ENCODE data around the gene KCNE4. TPM values are rescaled to one million over a fixed set of nuclear protein-coding genes. Genes with fewer than 3 reads are reported as not detected.
A peak's percentile ranks its signal among the peaks of the same experiment; 100 is the strongest.

The KCNE4 gene
- polyA plus RNA-seq, 1 of the 3 experiments (the other 2 are of a cell fraction) = 0.20 TPM

DNA sequence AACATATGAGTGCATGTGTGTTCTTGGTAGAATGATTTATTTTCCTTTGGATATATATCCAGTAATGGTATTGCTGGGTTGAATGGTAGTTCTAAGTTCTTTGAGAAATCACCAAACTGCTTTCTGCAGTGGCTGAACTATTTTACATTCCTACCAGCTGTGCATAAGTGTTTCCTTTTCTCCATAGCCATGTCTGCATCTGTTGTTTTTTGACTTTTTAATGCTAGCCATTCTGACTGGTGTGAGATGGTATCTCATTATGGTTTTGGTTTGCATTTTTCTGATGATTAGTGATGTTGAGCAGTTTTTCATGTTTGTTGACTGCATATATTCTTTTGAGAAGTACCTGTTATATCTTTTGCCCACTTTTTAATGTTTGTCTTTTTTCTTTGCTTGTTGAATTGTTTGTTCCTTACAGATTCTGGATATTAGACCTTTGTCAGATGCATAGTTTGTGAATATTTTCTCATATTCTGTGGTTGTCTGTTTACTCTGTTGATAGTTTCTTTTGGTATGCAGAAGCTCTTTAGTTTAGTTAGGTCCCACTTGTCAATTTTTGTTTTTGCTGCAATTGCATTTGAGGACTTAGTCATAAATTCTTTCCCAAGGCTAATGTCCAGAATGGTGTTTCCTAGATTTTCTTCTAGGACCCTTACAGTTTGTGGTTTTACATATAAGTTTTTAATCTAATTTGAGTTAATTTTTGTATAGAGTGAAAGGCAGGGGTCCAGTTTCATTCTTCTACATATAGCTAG lies 17.6 kb upstream of the KCNE4 start:
- Histone ChIP-seq H3K36me3 (replicated peaks in 1 of 2; ENCODE audit: control insufficient read depth in 1 of 2, insufficient read depth in 2 of 2, low read length in 1 of 2) (no peaks in the 10 kb centered on the region), H4K20me1 (ENCODE audit: insufficient read depth) (no peaks in the 10 kb centered on the region), H3K79me2 (ENCODE audit: insufficient read depth) (no peaks in the 10 kb centered on the region), H3F3A (replicated peaks; ENCODE audit: insufficient read depth) (peaks cover 5% of the 10 kb centered on the region), H3K4me1 (ENCODE audit: control insufficient read depth in 1 of 2, insufficient read depth in 2 of 2, low read depth in 1 of 2, low read length in 1 of 2) (0 out of 4 replicates have a peak, but pooled peaks cover 0 to 5% of the 10 kb centered on the region in 2 experiments), H3K27me3 (ENCODE audit: insufficient read depth) (no peaks in the 10 kb centered on the region), H3K9ac (no peak overlapping the region), H3K4me3 (ENCODE audit: low read depth in 2 of 2, low read length in 1 of 2) (no peak overlapping the region), H2AFZ (ENCODE audit: low read depth) (no peak overlapping the region), H3K9me2 (no peaks in the 10 kb centered on the region), H3K27ac (ENCODE audit: low read depth in 2 of 2, low read length in 1 of 2) (peak overlapping the region in 1 of 2 experiments; percentile 39; a peak in 1 of 4 replicates), H3K4me2 (no peak overlapping the region), H3K9me3 (no peaks in the 10 kb centered on the region)
- CTCF ChIA-PET = no interaction called here
- TF ChIP-seq TCF12 (IDR thresholded peaks at IDR 0.05) = peak; percentile 63
- TF ChIP-seq NRF1 (IDR thresholded peaks at IDR 0.05; ENCODE audit: low read depth, low read length) = no peak
- TF ChIP-seq ELF1 (IDR thresholded peaks at IDR 0.05) = no peak
- no peak for DNase-seq
- POLR2A ChIA-PET = no interaction called here

DNA sequence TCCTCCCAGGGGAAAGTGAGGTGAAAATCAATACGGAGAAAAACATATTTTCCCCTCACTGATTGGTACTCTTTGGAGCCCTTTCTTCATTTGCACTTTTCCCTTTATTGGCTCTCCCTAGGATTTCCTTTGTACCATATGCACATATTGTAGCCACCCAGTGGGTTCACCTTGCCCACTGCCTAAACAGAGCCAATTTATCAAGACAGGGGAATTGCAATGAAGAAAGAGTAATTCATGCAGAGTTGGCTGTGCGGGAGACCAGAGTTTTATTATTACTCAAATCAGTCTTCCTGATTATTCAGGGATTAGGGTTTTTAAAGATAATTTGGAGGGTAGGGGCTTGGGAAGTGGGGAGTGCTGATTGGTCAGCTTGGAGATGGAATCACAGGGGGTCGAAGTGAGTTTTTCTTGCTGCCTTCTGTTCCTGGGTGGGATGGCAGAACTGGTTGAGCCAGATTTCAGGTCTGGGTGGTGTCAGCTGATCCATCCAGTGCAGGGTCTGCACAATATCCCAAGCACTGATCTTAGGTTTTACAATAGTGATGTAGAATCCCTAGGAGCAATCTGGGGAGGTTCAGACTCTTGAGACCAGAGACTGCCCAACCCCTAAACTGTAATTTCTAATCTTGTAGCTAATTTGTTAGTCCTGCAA lies 15.1 kb upstream of the KCNE4 start:
- ChIA-PET POLR2A (no interaction called here), CTCF (interaction anchor here (1.3 kb wide), 1 partner anchor 65 kb away, joined by 5 read pairs; no protein-coding TSS in a partner anchor)
- DNase-seq = no peak
- H3K9me3 ChIP-seq = no peaks in the 10 kb centered on the region
- peaks cover 23% of the 10 kb centered on the region for H3F3A ChIP-seq (replicated peaks; ENCODE audit: insufficient read depth)
- 90% methylated on average over 3 of the region's 3 CpGs for WGBS (ENCODE audit: low lambda C conversion rate)
- H3K4me1 ChIP-seq (ENCODE audit: control insufficient read depth in 1 of 2, insufficient read depth in 2 of 2, low read depth in 1 of 2, low read length in 1 of 2) = peaks cover 0 to 20% of the 10 kb centered on the region in 2 experiments; a peak in 1 of 4 replicates
- no peak overlapping the region for H3K27ac ChIP-seq (ENCODE audit: low read depth in 2 of 2, low read length in 1 of 2)
- no peak overlapping the region for H3K9ac ChIP-seq
- H3K4me3 ChIP-seq (ENCODE audit: low read depth in 2 of 2, low read length in 1 of 2) = no peak overlapping the region
- H4K20me1 ChIP-seq (ENCODE audit: insufficient read depth) = no peaks in the 10 kb centered on the region
- H3K9me2 ChIP-seq = no peaks in the 10 kb centered on the region
- no peaks in the 10 kb centered on the region for H3K36me3 ChIP-seq (replicated peaks in 1 of 2; ENCODE audit: control insufficient read depth in 1 of 2, insufficient read depth in 2 of 2, low read length in 1 of 2)
- no peaks in the 10 kb centered on the region for H3K27me3 ChIP-seq (ENCODE audit: insufficient read depth)
- H2AFZ ChIP-seq (ENCODE audit: low read depth) = no peak overlapping the region
- H3K79me2 ChIP-seq (ENCODE audit: insufficient read depth) = no peaks in the 10 kb centered on the region
- no peak overlapping the region for H3K4me2 ChIP-seq
- TF ChIP-seq GATA2 (CRISPR knock-in tag; IDR thresholded peaks at IDR 0.05) = no peak
- TF ChIP-seq NFIC (IDR thresholded peaks at IDR 0.05; ENCODE audit: borderline replicate concordance) = no peak
- TF ChIP-seq MEF2A (IDR thresholded peaks at IDR 0.05; ENCODE audit: borderline replicate concordance, low read depth) = no peak
- TF ChIP-seq, protein P1, sequence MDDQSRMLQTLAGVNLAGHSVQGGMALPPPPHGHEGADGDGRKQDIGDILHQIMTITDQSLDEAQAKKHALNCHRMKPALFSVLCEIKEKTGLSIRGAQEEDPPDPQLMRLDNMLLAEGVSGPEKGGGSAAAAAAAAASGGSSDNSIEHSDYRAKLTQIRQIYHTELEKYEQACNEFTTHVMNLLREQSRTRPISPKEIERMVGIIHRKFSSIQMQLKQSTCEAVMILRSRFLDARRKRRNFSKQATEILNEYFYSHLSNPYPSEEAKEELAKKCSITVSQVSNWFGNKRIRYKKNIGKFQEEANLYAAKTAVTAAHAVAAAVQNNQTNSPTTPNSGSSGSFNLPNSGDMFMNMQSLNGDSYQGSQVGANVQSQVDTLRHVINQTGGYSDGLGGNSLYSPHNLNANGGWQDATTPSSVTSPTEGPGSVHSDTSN (IDR thresholded peaks at IDR 0.05) = no peak
- no peak for TF ChIP-seq RFX5 (IDR thresholded peaks at IDR 0.05; ENCODE audit: low read length)
- TF ChIP-seq RAD21 (IDR thresholded peaks at IDR 0.05; ENCODE audit: low read length) = no peak
- TF ChIP-seq POLR2AphosphoS5 (IDR thresholded peaks at IDR 0.05; ENCODE audit: low read depth, low read length) = no peak
- no peak for TF ChIP-seq JUND (IDR thresholded peaks at IDR 0.05)
- TF ChIP-seq, protein P2, sequence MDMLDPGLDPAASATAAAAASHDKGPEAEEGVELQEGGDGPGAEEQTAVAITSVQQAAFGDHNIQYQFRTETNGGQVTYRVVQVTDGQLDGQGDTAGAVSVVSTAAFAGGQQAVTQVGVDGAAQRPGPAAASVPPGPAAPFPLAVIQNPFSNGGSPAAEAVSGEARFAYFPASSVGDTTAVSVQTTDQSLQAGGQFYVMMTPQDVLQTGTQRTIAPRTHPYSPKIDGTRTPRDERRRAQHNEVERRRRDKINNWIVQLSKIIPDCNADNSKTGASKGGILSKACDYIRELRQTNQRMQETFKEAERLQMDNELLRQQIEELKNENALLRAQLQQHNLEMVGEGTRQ (IDR thresholded peaks at IDR 0.05; ENCODE audit: borderline replicate concordance, low read depth, low read length) = no peak
- TF ChIP-seq TCF12 (IDR thresholded peaks at IDR 0.05) = no peak
- TF ChIP-seq, protein P3, sequence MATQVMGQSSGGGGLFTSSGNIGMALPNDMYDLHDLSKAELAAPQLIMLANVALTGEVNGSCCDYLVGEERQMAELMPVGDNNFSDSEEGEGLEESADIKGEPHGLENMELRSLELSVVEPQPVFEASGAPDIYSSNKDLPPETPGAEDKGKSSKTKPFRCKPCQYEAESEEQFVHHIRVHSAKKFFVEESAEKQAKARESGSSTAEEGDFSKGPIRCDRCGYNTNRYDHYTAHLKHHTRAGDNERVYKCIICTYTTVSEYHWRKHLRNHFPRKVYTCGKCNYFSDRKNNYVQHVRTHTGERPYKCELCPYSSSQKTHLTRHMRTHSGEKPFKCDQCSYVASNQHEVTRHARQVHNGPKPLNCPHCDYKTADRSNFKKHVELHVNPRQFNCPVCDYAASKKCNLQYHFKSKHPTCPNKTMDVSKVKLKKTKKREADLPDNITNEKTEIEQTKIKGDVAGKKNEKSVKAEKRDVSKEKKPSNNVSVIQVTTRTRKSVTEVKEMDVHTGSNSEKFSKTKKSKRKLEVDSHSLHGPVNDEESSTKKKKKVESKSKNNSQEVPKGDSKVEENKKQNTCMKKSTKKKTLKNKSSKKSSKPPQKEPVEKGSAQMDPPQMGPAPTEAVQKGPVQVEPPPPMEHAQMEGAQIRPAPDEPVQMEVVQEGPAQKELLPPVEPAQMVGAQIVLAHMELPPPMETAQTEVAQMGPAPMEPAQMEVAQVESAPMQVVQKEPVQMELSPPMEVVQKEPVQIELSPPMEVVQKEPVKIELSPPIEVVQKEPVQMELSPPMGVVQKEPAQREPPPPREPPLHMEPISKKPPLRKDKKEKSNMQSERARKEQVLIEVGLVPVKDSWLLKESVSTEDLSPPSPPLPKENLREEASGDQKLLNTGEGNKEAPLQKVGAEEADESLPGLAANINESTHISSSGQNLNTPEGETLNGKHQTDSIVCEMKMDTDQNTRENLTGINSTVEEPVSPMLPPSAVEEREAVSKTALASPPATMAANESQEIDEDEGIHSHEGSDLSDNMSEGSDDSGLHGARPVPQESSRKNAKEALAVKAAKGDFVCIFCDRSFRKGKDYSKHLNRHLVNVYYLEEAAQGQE (IDR thresholded peaks at IDR 0.05; ENCODE audit: low read depth, low read length) = no peak
- no peak for TF ChIP-seq FOXM1 (IDR thresholded peaks at IDR 0.05; ENCODE audit: low read depth)
- TF ChIP-seq EP300 (IDR thresholded peaks at IDR 0.05; ENCODE audit: borderline replicate concordance in 1 of 2, low read depth in 1 of 2, low read length in 1 of 2) = no peak
- TF ChIP-seq, protein P4, sequence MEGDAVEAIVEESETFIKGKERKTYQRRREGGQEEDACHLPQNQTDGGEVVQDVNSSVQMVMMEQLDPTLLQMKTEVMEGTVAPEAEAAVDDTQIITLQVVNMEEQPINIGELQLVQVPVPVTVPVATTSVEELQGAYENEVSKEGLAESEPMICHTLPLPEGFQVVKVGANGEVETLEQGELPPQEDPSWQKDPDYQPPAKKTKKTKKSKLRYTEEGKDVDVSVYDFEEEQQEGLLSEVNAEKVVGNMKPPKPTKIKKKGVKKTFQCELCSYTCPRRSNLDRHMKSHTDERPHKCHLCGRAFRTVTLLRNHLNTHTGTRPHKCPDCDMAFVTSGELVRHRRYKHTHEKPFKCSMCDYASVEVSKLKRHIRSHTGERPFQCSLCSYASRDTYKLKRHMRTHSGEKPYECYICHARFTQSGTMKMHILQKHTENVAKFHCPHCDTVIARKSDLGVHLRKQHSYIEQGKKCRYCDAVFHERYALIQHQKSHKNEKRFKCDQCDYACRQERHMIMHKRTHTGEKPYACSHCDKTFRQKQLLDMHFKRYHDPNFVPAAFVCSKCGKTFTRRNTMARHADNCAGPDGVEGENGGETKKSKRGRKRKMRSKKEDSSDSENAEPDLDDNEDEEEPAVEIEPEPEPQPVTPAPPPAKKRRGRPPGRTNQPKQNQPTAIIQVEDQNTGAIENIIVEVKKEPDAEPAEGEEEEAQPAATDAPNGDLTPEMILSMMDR (IDR thresholded peaks at IDR 0.05) = no peak
- no peak for TF ChIP-seq RCOR1 (IDR thresholded peaks at IDR 0.05; ENCODE audit: low read length)
- TF ChIP-seq CHD2 (IDR thresholded peaks at IDR 0.05; ENCODE audit: low read length, partially characterized antibody) = no peak
- TF ChIP-seq FOXJ3 (CRISPR knock-in tag; IDR thresholded peaks at IDR 0.05) = no peak
- no peak for TF ChIP-seq EZH2phosphoT487 (IDR thresholded peaks at IDR 0.05; ENCODE audit: borderline replicate concordance, low read depth)
- no peak for TF ChIP-seq FOSL2 (IDR thresholded peaks at IDR 0.05; ENCODE audit: borderline replicate concordance, low read depth)

All from SK-N-SH (cell line).